MCF 10A (cell line): ENCODE measurements around the gene TRPC4AP. TPM values are rescaled to one million over a fixed set of nuclear protein-coding genes. Genes with fewer than 3 reads are reported as not detected.

Experiments
- BruUV-seq: library from RNA; stranded (reverse); fragments of 400-500 nt; replicated peaks from 2 replicates; lab custom pipeline; 2021; lab: Mats Ljungman, UMichigan
- CTCF ChIA-PET: fragments of 300-600 bp; sonication (Branson Sonifier 250); formaldehyde crosslinking; extraction: SDS; loops from one replicate; lab custom pipeline; 2021; ENCODE audit warnings: antibody characterized with exemption, inconsistent platforms; lab: Yijun Ruan, JAX
- POLR2A ChIA-PET: fragments of 300-600, 350-650 bp; sonication (Branson Sonifier 250); formaldehyde crosslinking; extraction: SDS; loops from one replicate; lab custom pipeline; 2020; ENCODE audit warnings: antibody characterized with exemption, inconsistent platforms; lab: Yijun Ruan, JAX
- DNase-seq: peaks from one replicate; pipeline ENCODE4 v3.0.0-alpha.2; 2018; ENCODE audit not compliant: unreplicated experiment
- H3K27ac Mint-ChIP-seq: one replicate; pipeline ENCODE4 v1.8.0; 2022; ENCODE audit warnings: mild to moderate bottlenecking, low read depth, mixed read lengths; ENCODE audit not compliant: unreplicated experiment
- H3K27me3 Mint-ChIP-seq: one replicate; pipeline ENCODE4 v1.8.0; 2022; ENCODE audit warnings: mixed read lengths; ENCODE audit not compliant: insufficient read depth, unreplicated experiment
- H3K36me3 Mint-ChIP-seq: one replicate; pipeline ENCODE4 v1.8.0; 2022; ENCODE audit warnings: mild to moderate bottlenecking, moderate library complexity, mixed read lengths; ENCODE audit not compliant: insufficient read depth, unreplicated experiment
- H3K4me1 Mint-ChIP-seq: one replicate; pipeline ENCODE4 v1.8.0; 2022; ENCODE audit warnings: mixed read lengths; ENCODE audit not compliant: insufficient read depth, unreplicated experiment
- H3K4me3 Mint-ChIP-seq: one replicate; pipeline ENCODE4 v1.8.0; 2022; ENCODE audit warnings: mild to moderate bottlenecking, moderate library complexity, mixed read lengths; ENCODE audit not compliant: unreplicated experiment
- H3K9me3 Mint-ChIP-seq: one replicate; pipeline ENCODE4 v1.8.0; 2022; ENCODE audit warnings: mixed read lengths; ENCODE audit not compliant: unreplicated experiment
- CTCF ChIP-seq: fragments of 200-600 bp; IDR thresholded peaks from one replicate; pipeline ENCODE4 v1.8.0; 2022; ENCODE audit warnings: antibody characterized with exemption, mild to moderate bottlenecking; ENCODE audit not compliant: unreplicated experiment
- intact Hi-C: fragments of 100-400 bp; cut with micrococcal nuclease; formaldehyde crosslinking; loops from 2 replicates; pipeline ENCODE4 v1.14.1; 2022
- total RNA-seq: library from RNA; stranded (reverse); gene quantifications from 2 replicates; pipeline ENCODE4 v1.2.3, GENCODE V29; 2022

TRPC4AP gene
- total RNA-seq, 1 experiment from 2014 or later: 51.8 TPM

- H3K4me1 Mint-ChIP-seq: no peaks in the 10 kb centered on the region
- no peak overlapping the region for H3K27ac Mint-ChIP-seq
- BruUV-seq: no TSS peak
- no peak overlapping the region for H3K4me3 Mint-ChIP-seq
- DNase-seq: no peak
- CTCF ChIA-PET: interaction anchor here (0.6 to 1.3 kb wide), 2 partner anchors 10 to 74 kb away, joined by 5 to 8 read pairs; no protein-coding TSS in a partner anchor
- no peak for TF ChIP-seq CTCF
- H3K36me3 Mint-ChIP-seq: peaks cover 70% of the 10 kb centered on the region
- POLR2A ChIA-PET: interaction anchor here (1.1 kb wide), 1 partner anchor 12 kb away, joined by 3 read pairs; no protein-coding TSS in a partner anchor
- intact Hi-C loops: no loop called here
- H3K27me3 Mint-ChIP-seq: no peaks in the 10 kb centered on the region
- no peaks in the 10 kb centered on the region for H3K9me3 Mint-ChIP-seq
Measured at GRCh38 chr20:35134472-35134871, 41.9 kb upstream of the TRPC4AP start.

GRCh38 chr20:35133735-35134134 lies 41.1 kb upstream of the TRPC4AP start:
- no peak overlapping the region for H3K27ac Mint-ChIP-seq

GRCh38 chr20:35133031-35133430 lies 40.4 kb upstream of the TRPC4AP start:
- ChIA-PET POLR2A (interaction anchor here (0.6 kb wide), 1 partner anchor 26 kb away, joined by 4 read pairs; no protein-coding TSS in a partner anchor), CTCF (interaction anchor here (0.9 kb wide), 1 partner anchor 38 kb away, joined by 3 read pairs; no protein-coding TSS in a partner anchor)
- H3K4me1 Mint-ChIP-seq: no peaks in the 10 kb centered on the region
- no peak for TF ChIP-seq CTCF
- peaks cover 62% of the 10 kb centered on the region for H3K36me3 Mint-ChIP-seq
- H3K4me3 Mint-ChIP-seq: no peak overlapping the region
- no TSS peak for BruUV-seq
- intact Hi-C loops: no loop called here
- no peaks in the 10 kb centered on the region for H3K9me3 Mint-ChIP-seq
- no peak for DNase-seq
- H3K27me3 Mint-ChIP-seq: no peaks in the 10 kb centered on the region
- H3K27ac Mint-ChIP-seq: no peak overlapping the region

More at GRCh38 chr20:35133735-35134134, 41.1 kb upstream of the TRPC4AP start:
- Mint-ChIP-seq H3K4me3 (no peak overlapping the region), H3K27me3 (no peaks in the 10 kb centered on the region), H3K4me1 (no peaks in the 10 kb centered on the region), H3K36me3 (peaks cover 63% of the 10 kb centered on the region), H3K9me3 (no peaks in the 10 kb centered on the region)
- ChIA-PET POLR2A (interaction anchor here (0.6 to 1.1 kb wide), 2 partner anchors 13 to 516 kb away, joined by 3 read pairs; no protein-coding TSS in a partner anchor), CTCF (interaction anchor here (0.6 to 1.3 kb wide), 2 partner anchors 11 to 75 kb away, joined by 5 to 8 read pairs; no protein-coding TSS in a partner anchor)
- DNase-seq: no peak
- BruUV-seq: no TSS peak
- intact Hi-C loops: no loop called here
- TF ChIP-seq CTCF: no peak

- H3K36me3 Mint-ChIP-seq: peaks cover 61% of the 10 kb centered on the region
- no peaks in the 10 kb centered on the region for H3K27me3 Mint-ChIP-seq
- H3K4me1 Mint-ChIP-seq: no peaks in the 10 kb centered on the region
- H3K9me3 Mint-ChIP-seq: no peaks in the 10 kb centered on the region
- ChIA-PET CTCF (interaction anchor here (0.6 kb wide), 1 partner anchor 12 kb away, joined by 3 read pairs; no protein-coding TSS in a partner anchor), POLR2A (interaction anchor here (1.4 kb wide), 1 partner anchor 15 kb away, joined by 5 read pairs; no protein-coding TSS in a partner anchor)
- intact Hi-C loops: no loop called here
- no peak overlapping the region for H3K27ac Mint-ChIP-seq
- no peak overlapping the region for H3K4me3 Mint-ChIP-seq
- no peak for TF ChIP-seq CTCF
- DNase-seq: no peak
- no TSS peak for BruUV-seq
Measured at GRCh38 chr20:35131934-35132333, 39.3 kb upstream of the TRPC4AP start.
